COR-L47 (cell line): ENCODE measurements around the gene PTBP1.

Source experiments
- DNase-seq: peaks from one replicate; lab custom pipeline; 2025; lab: John Stamatoyannopoulos, UW

PTBP1 gene

DNA sequence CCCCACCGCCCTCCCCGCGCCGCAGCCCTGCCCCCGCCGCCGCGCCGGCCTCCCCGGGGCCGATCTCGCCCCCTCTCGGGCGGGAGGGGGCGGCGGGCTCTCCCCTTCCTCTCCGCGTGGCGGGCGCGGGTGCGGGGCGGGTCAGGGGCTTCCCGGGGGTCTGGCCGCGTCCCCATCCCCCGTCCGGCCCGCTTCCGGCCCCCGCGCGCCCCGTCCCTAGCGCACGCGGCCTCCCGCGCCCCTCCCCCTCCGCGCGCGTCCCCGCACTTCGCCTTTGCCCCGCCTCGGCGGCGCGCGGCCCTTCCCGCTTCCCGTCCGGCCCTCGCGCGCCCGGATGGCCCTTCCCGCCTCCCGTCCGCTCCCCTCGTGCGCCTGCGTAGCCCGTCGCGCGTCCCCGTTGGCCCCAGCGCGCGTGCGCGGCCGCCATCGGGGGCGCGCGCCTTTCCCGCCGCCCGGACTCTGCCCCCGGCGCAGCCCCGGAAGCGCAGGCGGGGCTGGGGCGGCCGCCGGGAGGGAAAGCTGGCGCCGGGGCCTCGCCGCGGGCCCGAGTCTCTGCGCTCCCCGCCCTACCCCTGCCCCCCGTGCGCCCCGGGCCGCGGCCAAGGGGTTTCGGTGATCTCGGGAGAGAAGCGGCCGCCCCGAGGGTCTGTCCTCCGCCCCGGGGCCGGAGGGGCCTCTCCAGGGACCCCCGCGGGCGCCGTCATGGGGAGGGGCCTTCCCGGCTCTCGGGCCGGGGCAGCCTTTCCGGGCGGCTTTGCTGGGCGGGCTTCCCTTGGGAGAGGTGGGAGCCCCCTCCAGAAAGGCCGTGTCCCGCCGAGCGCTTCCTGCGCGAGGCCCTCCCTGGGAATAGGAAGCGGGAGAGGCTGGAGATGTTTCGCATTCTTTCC is 519 bp downstream of the PTBP1 start:
- DNase-seq = peak; percentile 89

DNA sequence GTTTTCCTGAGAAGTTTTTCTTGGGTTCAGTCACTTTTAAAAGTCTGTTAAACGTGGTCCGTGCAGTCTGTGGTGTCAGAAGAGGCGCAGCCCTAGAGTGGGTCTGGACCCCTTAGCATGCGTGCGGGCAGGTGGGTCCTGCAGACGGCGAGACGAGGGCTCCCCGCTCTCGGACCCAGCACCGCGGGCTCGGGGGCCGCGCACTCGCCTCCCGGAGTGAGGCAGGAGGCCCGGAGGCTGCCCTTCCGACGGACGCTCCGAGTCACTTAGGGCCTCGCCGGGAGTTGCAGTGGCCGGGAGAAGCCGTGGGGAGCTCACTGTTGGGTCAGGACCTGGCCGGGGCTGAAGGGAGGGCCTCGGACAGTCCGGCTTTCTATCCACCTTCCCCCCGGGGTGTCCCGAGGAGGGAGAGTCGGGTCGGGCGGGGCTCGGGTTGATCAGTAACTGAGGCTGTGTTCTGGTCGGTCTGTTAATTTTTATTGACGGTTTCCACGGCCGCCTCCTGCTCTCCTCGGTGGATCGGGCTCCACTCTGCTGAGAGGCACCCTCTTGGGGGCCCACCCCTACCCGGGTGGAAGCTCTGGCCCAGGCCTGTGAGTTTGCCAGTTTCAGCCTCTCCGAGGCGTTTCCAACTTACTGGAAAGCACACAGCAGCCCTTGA is 1.3 kb downstream of the PTBP1 start:
- no peak for DNase-seq

DNA sequence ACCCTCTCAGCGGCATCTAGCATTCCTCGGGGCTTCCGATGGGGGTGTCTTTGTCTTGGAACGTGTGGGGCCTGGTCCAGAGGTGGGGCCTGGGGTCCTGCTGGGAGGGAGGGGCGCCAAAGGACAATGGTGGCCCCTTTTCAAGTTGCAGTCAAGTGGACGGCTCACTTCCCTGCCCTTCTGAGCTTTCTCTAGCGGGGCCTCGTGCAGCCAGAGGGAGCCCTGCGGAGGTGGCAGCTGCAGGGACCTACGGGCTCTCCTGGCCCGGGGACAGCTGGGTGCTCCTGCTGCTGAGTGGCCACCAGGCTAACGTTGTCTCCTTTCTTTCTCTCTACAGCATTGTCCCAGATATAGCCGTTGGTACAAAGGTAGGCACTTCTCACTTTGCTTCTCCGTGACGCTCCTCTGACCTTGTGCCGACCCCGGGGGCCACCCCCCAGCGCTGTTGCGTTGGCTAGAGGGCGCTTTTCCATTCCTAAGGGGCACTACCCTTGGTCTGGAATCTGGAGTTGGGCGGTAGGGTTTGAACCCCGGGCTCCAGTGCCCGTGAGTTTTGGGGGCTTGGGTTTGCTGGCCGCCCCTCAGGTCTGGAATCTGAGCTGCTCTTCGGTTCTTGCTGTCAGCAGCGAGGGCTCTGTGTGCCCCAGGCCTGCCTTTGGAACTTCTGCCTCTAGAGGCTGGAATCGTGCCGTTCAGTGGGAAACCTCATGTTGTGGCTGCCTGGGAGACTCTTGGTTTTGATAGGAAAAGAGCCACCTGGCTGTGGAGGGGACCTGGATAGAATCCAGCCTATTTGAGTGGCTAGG is 2.0 kb downstream of the PTBP1 start:
- DNase-seq = peak; percentile 23

DNA sequence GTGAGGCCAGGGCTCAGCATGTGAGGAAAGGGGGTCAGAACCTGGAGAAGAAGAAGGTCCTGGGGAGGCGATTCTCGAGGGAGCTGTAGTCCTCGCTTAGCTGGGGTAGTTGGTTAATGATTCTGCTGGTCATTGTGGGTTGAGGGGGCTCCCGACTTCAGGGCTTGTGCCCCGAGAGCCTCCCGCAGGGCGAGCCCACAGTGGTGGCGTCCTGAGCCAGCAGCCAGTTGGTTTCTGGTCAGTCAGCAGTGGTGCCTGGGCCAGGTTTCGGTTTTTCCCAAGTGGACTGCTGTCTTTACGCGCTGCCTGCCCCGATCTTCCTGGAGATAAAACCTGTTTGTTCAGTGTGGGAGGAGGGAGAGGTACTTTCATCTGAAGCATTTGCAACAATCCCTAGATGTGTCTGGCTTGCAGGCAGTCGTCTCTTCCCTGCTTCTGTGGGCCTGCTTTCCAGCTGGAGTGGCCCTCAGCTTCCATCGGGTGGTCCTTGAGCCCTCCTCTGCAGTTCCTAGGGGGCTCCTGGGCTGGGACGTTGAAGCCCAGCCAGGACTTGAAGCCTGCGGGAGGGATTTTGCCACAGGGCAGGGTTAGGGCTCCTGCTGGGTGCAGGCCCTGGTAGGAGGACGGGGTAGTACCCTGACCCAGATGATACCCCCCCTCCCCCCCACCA is 3.2 kb downstream of the PTBP1 start:
- no peak for DNase-seq

DNA sequence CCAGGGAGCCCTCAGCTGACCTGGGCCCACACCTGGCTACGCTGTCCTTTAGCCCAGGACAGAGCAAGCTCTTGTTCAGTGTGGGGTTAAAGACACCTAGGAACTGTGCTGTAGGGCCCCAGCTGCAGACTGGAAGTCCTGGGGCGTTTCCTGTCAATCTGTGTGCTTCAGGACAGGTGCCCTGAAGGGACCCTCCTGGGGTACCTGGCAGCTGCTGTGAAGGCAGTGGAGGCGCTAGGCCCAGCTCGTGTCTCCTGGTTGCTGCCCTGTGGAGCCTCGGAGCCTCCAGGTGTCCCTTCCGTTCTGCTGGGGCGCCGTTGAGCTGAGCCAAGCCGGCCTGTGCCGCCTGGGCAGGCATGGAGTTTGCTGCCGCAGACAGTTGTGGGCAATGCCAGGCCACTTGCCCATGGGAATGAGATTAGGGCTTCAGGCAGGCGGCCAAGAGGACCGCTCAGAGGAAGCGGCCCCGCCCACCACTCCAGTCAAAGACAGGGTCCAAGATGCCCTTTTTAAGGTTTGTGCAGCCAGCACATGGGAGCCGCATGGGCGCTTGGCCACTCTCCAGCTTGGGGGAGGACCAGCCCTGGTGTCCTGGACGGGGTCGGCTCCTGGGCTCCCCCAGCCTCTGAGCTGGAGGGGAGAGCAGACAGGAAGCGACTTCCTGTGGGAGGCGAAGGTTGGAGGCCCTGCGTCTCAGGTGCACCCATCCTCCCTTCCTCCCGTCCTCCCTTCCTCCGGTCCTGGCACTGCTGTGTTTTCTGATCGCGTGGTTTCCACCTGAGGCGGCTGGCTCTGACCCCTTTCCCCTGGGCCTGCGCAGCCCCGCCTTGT is 4.0 kb downstream of the PTBP1 start:
- no peak for DNase-seq

DNA sequence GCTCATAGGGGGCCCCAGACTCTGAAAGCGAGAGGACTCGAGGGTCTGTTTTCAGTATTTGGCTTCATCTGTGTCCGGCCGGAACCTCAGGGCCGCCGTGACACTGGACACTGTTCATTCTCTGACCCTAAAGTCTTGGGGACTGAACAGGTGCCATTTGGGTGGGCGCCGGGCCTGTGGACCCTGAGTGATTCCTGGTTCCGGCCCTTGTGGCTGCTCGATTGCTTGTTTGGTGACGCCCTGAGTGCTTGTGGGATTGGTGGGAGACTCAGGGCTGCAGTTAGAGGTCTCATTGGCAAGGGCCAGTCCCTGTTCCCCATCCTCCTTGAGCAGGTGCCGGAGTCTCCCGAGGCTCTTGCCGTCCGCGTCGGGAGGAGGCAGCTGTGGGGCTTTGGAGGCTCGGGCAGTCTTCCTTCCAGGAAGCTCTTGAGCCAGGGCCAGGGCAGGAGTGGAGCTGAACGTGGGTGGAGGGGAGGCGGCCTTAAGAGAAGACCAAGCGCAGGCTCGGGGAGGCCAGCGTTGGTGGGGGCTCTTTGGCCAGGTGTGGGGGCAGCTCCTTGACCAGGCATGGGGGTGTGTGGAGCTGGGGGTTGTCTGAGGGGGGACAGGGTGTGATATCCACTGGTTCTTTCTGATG is 4.7 kb downstream of the PTBP1 start:
- no peak for DNase-seq

DNA sequence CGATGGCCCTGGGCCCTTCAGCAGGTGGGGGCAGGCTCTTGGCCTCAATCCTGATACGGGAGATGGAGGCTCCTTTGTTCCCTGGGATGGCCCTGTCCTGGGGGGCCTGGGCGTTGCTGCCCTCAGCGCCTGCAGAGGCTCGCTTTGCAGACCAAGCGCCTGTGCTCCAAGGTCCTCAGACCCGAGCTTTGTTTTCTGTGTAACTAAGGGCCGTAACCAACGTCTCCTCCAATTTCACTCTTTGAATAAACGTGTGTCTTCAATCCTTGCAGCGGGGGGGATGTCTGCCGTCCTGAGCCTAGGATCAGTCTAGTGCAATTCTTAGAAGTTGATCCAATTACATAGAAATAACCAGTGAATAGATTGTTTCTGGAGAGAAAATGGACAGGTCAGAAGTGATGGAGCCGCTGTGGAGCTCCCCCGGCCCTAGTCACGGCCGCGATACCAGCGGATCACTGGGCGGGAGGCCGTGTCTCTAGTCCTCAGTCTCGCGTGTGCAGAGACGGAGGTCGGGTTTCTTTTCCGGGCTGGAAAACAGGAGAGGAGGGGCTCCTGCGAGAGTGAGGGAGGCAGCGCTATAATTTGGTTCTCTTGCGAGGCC is 5.3 kb downstream of the PTBP1 start:
- no peak for DNase-seq

DNA sequence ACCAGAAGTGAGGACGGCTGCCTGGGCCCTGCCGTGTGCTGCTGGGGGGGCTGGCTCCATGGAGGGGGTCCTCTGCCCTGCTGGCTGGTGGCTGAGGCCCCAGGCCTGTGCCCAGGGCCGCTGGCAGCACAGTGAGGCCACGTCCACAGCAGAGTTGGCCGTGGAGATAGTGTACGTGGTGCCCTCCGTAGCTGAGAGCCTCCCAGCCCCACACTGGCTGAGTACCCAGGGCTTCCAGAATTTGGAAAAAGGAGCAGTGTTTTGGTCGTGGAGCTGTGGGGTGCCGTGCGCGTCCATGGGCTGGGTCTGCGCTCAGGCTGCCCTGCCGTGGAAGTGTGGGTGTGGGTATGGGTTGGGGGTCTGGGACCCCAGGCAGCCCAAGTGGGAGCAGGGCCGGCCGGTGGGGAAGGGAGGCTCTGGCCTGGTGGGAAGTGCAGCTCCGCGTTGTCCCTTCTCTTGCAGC is 5.9 kb downstream of the PTBP1 start:
- DNase-seq = no peak

DNA sequence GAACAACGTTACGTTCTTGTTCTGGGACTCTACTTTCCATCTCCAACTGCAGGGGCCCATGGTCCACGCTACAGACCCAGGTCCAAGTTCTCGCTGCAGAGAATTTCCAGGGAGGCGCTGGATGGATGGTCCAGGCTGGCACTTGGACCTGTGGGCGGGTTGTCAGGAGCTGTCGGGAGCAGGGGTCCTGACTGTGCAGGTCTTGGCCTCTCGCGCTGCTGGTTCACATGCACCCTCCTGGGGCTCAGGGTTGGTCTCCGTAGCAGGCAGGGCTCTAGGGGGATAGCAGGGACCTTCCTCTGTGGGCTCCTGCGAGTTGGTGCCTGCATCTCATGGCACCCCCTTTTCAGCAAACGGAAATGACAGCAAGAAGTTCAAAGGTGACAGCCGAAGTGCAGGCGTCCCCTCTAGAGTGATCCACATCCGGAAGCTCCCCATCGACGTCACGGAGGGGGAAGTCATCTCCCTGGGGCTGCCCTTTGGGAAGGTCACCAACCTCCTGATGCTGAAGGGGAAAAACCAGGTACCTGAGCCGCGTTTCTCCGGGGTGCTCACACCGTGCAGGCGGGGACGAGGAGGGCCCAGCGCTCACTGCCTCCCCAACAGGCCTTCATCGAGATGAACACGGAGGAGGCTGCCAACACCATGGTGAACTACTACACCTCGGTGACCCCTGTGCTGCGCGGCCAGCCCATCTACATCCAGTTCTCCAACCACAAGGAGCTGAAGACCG is 6.6 kb downstream of the PTBP1 start:
- DNase-seq = no peak

DNA sequence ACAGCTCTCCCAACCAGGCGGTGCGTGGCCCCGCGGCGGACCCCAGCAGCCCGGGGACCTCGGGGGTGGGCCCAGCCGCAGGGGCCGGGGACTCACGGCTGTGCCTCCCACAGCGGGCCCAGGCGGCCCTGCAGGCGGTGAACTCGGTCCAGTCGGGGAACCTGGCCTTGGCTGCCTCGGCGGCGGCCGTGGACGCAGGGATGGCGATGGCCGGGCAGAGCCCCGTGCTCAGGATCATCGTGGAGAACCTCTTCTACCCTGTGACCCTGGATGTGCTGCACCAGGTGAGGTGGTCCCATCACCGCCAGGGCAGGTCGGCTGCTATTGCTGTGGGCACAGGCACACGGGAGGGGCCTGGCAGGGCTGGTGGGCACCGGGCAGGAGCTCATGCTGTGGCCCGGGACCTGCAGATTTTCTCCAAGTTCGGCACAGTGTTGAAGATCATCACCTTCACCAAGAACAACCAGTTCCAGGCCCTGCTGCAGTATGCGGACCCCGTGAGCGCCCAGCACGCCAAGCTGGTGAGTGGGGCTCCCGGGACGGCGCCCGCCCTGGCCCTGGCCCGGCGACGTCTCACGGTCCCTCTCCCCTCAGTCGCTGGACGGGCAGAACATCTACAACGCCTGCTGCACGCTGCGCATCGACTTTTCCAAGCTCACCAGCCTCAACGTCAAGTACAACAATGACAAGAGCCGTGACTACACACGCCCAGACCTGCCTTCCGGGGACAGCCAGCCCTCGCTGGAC is 7.3 kb downstream of the PTBP1 start:
- no peak for DNase-seq

DNA sequence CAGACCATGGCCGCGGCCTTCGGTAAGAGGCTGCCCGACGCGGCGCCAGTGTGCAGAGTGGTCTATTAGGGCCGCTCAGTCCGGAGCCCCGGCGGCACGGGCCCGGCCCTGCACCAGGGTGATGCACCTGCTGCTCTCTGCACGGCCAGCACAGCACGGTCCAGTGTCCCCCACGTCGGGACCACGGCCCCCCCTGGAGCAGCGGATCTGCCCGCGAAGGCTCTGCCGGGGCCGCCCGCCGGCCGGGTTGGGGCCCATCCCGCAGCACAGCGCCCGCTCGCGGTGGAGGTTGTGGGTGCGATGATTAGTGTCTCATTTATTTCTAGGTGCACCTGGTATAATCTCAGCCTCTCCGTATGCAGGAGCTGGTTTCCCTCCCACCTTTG is 7.9 kb downstream of the PTBP1 start:
- DNase-seq = no peak

DNA sequence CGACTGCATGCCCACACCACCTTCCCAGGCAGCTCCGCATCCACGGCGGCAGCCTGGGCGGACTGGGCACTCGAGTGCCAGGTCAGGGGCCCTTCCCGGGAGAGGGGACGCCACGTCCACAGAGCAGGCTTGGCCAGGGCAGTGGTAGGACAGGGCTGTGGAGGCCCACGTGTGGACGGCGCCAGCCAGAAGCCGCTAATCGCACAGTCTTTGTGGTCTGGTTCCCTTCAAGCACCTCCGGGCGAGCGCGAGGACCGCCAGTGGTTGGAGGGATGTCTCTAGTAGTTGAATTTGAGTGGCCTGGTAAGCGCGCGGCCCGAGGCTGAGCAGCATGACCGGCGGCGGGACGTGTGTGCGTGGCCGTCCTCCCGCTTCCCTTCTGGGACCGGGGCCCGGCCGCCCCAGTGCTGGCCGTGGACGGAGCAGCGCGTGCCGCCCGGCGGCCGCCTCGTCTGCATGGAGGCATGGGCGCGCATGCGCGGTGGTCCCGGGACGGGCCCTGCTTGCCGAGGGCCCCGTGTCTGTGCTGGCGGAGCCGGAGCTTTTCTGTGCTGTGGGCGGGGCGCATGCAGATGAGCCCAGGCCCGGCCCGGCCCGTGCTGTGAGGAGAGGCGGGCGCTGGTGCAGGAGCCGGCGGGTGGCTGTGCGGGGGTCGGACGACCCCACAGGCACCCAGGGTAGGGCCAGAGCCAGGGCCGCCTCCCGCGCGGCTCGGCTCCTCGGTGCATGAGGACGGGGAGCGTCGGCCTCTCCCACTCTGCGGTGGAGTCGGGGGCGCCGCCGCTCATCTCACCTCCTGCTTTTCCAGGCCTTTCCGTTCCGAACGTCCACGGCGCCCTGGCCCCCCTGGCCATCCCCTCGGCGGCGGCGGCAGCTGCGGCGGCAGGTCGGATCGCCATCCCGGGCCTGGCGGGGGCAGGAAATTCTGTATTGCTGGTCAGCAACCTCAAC is 8.6 kb downstream of the PTBP1 start:
- no peak for DNase-seq

DNA sequence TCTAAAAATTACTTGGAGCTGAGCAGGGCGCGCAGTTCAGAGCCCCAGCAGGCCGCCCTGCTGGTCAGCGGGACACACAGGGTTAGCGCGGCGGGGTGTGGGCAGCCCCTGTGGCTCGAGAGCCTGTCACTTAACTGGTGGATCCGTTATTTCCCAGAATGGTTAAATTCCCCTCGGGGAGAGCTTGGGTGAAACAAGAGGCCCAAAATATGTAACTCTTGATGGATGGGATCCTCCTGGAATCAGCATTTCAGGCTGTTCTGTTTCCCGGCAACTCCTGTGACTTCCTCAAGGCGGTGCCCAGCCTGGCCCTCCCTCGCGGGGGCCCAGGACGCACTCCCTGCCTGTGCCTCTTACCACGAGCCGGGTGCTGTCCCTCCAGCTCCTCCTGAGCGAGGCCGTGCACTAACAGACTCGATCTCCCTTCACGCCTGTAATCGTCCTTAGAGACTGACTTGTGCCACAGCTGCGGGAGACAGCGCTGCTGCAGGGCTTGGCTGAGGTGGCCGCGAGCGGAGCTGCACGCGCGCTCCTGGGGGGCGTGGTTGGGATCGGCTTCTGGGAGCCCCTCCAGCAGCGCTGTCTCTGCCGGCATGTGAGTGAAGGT is 9.7 kb downstream of the PTBP1 start:
- no peak for DNase-seq

DNA sequence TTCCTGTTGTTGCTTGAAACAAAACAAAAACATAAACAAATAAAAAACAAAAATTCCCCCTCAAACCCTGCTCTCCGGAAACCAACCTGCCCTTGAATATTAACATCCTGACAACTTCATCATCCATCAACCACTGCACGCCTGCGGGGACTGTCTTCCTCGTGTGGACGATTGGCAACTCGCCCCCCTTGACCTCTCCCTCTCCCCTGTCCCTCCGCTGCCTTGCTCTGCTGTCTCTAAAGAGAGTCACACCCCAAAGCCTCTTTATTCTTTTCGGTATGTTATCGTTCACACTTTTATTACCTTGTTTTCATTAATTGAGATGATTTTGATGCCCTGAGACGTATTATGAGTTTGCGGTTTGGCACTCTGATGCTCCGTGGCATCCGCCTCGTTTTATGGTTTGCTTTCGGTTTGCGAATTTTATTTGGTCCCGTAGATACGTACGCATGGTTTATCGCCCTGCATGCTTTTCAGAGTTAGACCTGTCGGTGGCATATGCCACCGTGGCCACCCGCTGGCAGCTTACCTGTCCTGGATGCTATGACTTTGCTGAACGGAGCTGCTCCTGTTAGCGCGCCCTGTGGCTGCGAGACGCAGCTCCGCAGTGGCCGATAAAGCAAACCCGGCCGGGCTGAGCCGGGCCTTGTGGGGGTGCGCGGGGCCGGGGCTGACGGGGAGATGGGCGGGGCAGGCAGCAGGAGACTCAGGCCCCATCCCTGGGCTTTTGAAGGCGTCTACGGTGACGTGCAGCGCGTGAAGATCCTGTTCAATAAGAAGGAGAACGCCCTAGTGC is 10.6 kb downstream of the PTBP1 start:
- no peak for DNase-seq

DNA sequence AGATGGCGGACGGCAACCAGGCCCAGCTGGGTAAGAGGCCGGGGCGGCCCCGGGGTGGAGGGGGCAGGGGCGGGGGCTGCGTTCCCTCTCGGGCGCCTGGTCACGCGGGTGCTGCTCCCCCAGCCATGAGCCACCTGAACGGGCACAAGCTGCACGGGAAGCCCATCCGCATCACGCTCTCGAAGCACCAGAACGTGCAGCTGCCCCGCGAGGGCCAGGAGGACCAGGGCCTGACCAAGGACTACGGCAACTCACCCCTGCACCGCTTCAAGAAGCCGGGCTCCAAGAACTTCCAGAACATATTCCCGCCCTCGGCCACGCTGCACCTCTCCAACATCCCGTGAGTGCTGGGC is 11.1 kb downstream of the PTBP1 start:
- DNase-seq = no peak

DNA sequence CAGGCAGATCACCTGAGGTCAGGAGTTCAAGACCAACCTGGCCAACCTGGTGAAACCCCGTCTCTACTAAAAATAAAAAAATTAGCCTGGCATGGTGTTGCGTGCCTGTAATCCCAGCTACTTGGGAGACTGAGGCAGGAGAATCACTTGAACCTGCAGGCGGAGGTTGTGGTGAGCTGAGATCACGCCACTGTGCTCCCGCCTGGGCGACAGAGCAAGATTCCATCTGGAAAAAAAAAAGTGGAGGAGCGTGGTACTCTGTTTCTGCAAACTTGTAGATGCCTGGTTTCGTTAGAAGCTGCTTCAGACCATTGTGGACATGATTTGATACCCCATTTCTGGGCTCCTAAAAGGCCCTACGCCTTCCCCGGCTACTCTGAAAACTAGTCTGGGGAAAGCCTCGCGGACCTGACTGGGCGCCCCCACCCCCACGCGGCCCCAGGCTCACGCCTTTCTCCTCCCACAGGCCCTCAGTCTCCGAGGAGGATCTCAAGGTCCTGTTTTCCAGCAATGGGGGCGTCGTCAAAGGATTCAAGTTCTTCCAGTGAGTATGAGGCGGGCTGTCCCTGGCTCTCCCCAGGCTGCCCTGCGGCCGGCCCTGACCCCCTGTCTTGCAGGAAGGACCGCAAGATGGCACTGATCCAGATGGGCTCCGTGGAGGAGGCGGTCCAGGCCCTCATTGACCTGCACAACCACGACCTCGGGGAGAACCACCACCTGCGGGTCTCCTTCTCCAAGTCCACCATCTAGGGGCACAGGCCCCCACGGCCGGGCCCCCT is 13.0 kb downstream of the PTBP1 start:
- DNase-seq = no peak
